Psoas muscle (tissue), 8 donors: ENCODE measurements around the gene ASPHD2. TPM values are rescaled to one million over a fixed set of nuclear protein-coding genes. Genes with fewer than 3 reads are reported as not detected.

Experiments
- ATAC-seq, 4 donors: fragments of 200-7000 bp; cut with Tn5 transposase; one replicate each; pipeline ENCODE4 v1.9.1; 2020; ENCODE audit warnings: moderate library complexity in 3 of 4, mild to moderate bottlenecking in 2 of 4
- DNase-seq, 2 donors: peaks; one replicate each; pipeline ENCODE4 v3.0.0-alpha.2; 2020
- H3K27ac ChIP-seq: fragments of 200-600 bp; one replicate; pipeline ENCODE4 v1.8.0; 2022
- H3K27me3 ChIP-seq, 3 donors: fragments of 200-600 bp in 1 of 3; one replicate each; pipeline versions ENCODE4 v1.6.1 to v1.8.0; 2013 to 2022; ENCODE audit warnings: low read length in 2 of 3, mild to moderate bottlenecking in 2 of 3, moderate library complexity in 1 of 3; ENCODE audit not compliant: insufficient read depth in 3 of 3
- H3K36me3 ChIP-seq, 2 donors: fragments of 200-600 bp in 1 of 2; one replicate each; pipeline versions ENCODE4 v1.6.1 to v1.8.0; 2013 to 2022; ENCODE audit warnings: low read depth in 1 of 2, mild to moderate bottlenecking in 1 of 2, moderate library complexity in 1 of 2; ENCODE audit not compliant: insufficient read depth in 1 of 2
- H3K4me1 ChIP-seq: fragments of 200-600 bp; one replicate; pipeline ENCODE4 v1.8.0; 2022
- H3K4me3 ChIP-seq: fragments of 200-600 bp; one replicate; pipeline ENCODE4 v1.8.0; 2022; ENCODE audit warnings: mild to moderate bottlenecking
- H3K9me3 ChIP-seq: fragments of 200-600 bp; one replicate; pipeline ENCODE4 v1.8.0; 2022
- WGBS, 3 donors: extraction: QIAGEN DNeasy Blood & Tissue Kit; methylation state at CpG; one replicate each; pipeline versions ENCODE4 v1.1.6 to v1.1.7; 2013; 5-methylcytosine and 5-hydroxymethylcytosine counted together
- intact Hi-C, 2 donors: fragments of 100-400 bp; cut with DNase I; formaldehyde crosslinking; loops; one replicate each; pipeline versions ENCODE4 v1.11.0 to v1.14.2; 2022
- polyA plus RNA-seq, 3 donors: library from polyadenylated mRNA; stranded (reverse); fragments of 200-250 nt; gene quantifications; one replicate each; pipeline ENCODE4 v1.2.3, GENCODE V29; 2013
- total RNA-seq, 4 donors: library from RNA; stranded (reverse); fragmentation: NEBNext Ultra II Directional in 2 of 4; extraction: Animal tissue kit (Norgen Biotek cat#: 25700) in 2 of 4; gene quantifications; one replicate each; pipeline versions ENCODE4 v1.2.1 to v1.2.4, GENCODE V29; 2021 to 2023
- TF ChIP-seq, protein P1 (sequence below): fragments of 200-600 bp; IDR thresholded peaks from one replicate; pipeline ENCODE4 v1.8.0; 2022; ENCODE audit warnings: antibody characterized with exemption
- donor health status: healthy with polysubstance abuse.
- donor health status: DM: no; HTN: no; CAD: no; lungs with moderate emphysema.
- donor health status: Bipolar disorder and iron deficiency.
- donor health status: healthy.
- donor health status: DM: yes; HTN: yes; CAD: no.
- donor health status: DM: no; HTN: no; CAD: no.
- donor health status: DM: no; HTN: no; CAD: no.
- donor health status: DM: yes; HTN: yes; CAD: no.

The ASPHD2 gene
- total and polyA plus RNA-seq, 7 donors: 0.04 to 0.38 (median 0.14) TPM; not detected in 1

DNA sequence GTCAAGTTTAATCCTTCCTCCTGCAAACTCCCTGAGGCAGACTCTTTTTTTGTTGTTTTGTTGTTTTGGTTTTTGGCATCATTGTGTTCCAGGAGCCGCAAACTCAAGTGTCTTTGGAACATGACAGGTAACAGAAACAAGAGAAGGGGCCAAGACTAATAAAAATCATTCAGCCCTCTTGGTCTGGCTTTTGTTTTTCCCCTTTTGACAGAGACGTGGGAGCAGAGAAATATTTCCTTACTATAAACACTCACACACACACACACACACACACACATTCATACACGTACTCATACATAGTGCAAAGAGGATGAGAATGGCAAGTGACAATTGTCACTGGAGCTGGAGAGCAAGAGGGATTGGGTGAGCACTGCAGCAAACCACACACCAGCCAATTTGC, 10.4 kb upstream of the ASPHD2 start:
- Histone ChIP-seq H3K4me3 (no peak overlapping the region), H3K36me3 (no peaks in the 10 kb centered on the region), H3K27ac (no peak overlapping the region), H3K9me3 (no peaks in the 10 kb centered on the region), H3K4me1 (no peaks in the 10 kb centered on the region), H3K27me3 (peaks cover 0 to 31% (median 6%) of the 10 kb centered on the region in 3 donors)
- DNase-seq (no peak), ATAC-seq (no peak)
- TF ChIP-seq, protein P1, sequence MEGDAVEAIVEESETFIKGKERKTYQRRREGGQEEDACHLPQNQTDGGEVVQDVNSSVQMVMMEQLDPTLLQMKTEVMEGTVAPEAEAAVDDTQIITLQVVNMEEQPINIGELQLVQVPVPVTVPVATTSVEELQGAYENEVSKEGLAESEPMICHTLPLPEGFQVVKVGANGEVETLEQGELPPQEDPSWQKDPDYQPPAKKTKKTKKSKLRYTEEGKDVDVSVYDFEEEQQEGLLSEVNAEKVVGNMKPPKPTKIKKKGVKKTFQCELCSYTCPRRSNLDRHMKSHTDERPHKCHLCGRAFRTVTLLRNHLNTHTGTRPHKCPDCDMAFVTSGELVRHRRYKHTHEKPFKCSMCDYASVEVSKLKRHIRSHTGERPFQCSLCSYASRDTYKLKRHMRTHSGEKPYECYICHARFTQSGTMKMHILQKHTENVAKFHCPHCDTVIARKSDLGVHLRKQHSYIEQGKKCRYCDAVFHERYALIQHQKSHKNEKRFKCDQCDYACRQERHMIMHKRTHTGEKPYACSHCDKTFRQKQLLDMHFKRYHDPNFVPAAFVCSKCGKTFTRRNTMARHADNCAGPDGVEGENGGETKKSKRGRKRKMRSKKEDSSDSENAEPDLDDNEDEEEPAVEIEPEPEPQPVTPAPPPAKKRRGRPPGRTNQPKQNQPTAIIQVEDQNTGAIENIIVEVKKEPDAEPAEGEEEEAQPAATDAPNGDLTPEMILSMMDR: no peak
- 69 to 73% (median 73%) methylated on average over 3 of the region's 3 CpGs for WGBS, 3 donors
- intact Hi-C loops: no loop called here

DNA sequence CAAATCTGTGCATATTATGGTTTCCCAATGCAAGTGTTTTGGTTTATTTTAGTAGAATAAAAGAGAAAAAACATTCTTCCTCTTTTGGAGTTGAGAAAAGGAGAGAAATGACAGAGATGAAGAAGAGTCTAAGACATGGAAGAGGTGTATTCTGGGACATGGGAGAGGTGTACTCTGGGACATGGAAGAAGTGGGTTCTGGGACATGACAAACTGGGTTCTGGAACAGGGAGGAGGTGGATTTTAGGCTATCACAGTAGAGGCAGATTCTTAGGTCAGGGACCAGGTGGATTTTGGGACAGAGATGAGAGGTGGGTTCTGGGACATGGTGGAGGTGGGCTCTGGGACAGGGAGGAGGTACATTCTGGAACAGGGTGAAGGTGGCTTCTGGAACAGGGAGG, 2.1 kb upstream of the ASPHD2 start:
- Histone ChIP-seq H3K36me3 (no peaks in the 10 kb centered on the region), H3K27ac (no peak overlapping the region), H3K4me1 (peaks cover 4% of the 10 kb centered on the region), H3K9me3 (no peaks in the 10 kb centered on the region), H3K4me3 (no peak overlapping the region), H3K27me3 (peaks cover 0 to 26% (median 4%) of the 10 kb centered on the region in 3 donors)
- DNase-seq (no peak), ATAC-seq (no peak)
- intact Hi-C loops: no loop called here
- TF ChIP-seq, protein P1: no peak

DNA sequence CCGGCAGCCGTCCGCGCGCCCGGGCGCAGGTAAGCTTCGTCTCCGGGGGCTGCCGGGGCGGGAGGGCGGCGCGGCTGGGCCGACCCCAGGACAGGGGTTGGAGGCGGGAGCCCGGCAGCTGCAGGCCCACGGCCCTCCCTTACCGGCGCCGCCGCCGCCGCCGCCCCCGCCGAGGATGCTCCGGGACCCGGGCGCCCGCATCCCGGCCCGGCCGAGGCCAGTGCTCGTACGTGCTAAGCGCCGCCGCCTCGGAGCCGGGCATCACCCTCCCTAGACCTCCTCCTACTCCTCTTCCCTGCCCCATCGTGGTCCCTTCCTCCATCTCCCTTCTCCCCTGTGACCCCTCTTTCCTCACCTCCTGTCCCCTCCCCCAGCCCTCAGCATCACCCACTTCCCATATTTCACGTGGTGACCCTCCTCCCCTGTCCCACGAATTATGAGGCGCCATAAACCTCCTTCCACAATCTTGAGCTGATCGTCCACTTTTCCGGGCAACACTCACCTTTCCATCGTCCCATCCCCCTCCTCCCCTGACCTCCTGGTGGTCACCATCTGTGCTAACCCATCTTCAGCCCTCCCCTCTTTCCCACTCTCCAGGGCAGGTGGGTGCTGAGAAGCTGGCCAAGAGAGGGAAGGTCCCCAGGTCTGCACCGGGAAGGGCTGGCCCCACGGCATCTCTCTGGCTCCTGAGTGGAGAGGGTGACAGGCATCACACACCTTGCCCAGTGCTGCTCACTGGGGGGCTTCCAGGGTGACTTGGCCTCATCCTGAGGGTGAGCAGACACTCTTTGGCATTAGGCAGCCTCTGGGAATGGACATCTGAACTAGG, 612 bp downstream of the ASPHD2 start:
- TF ChIP-seq, protein P1: no peak
- intact Hi-C loops: no loop called here
- H3K4me1 ChIP-seq: peaks cover 4% of the 10 kb centered on the region
- no peaks in the 10 kb centered on the region for H3K36me3 ChIP-seq
- ATAC-seq (peak in 1 of 4 donors; percentile 23), DNase-seq (no peak)
- peak overlapping the region; percentile 52 for H3K4me3 ChIP-seq
- no peaks in the 10 kb centered on the region for H3K9me3 ChIP-seq
- peaks cover 0 to 39% (median 13%) of the 10 kb centered on the region in 3 donors for H3K27me3 ChIP-seq
- 7 to 13% (median 12%) methylated on average over 24 to 50 of the region's 50 CpGs for WGBS, 3 donors
- no peak overlapping the region for H3K27ac ChIP-seq

DNA sequence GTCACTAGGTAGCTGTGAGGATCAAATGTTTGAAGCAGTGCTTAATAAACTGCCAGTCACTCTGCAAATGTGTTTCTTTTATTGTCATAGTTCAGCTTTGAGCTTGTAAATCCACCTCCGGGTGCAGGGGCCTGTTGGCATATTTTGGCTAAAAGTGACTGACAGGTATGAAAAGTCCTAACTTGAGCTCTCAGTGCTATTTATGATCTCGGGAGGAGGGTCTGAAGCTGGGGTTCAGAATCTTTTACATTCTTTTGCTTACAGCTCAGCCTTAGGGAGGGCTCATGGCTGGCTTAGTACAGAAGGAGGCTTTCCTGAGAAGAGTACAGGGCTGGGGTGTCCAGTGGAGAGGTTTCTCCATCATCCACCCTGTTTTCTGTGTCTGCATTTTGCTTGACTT, 1.5 kb downstream of the ASPHD2 start:
- H3K9me3 ChIP-seq: no peaks in the 10 kb centered on the region
- intact Hi-C loops: no loop called here
- H3K27ac ChIP-seq: no peak overlapping the region
- no peak for DNase-seq
- WGBS, 3 donors: 83 to 93% (median 91%) methylated on average over 2 of the region's 2 CpGs
- no peak overlapping the region for H3K4me3 ChIP-seq
- TF ChIP-seq, protein P1: no peak
- peaks cover 0 to 40% (median 13%) of the 10 kb centered on the region in 3 donors for H3K27me3 ChIP-seq
- H3K4me1 ChIP-seq: peaks cover 4% of the 10 kb centered on the region
- H3K36me3 ChIP-seq: no peaks in the 10 kb centered on the region
- no peak for ATAC-seq
